PC-9 (cell line): ENCODE measurements around the gene RFT1. TPM values are rescaled to one million over a fixed set of nuclear protein-coding genes. Genes with fewer than 3 reads are reported as not detected.

Experiments used
- BruUV-seq: library from RNA; stranded (reverse); fragments of 400-500 nt; replicated peaks from 2 replicates; lab custom pipeline; 2021; lab: Mats Ljungman, UMichigan
- CTCF ChIA-PET: fragments of 300-600 bp; sonication (Branson Sonifier 250); formaldehyde crosslinking; loops from one replicate; lab custom pipeline; 2022; ENCODE audit warnings: antibody characterized with exemption; lab: Charles Lee
- POLR2A ChIA-PET: fragments of 300-600 bp; sonication (Branson Sonifier 250); formaldehyde crosslinking; loops from one replicate; lab custom pipeline; 2022; ENCODE audit warnings: antibody characterized with exemption; ENCODE audit not compliant: unreplicated experiment; lab: Charles Lee
- DNase-seq, 2 experiments: peaks; one replicate each; pipeline versions ENCODE4 v3.0.0 to v3.0.0-alpha.2; 2015 to 2022; ENCODE audit warnings: mixed read lengths in 1 of 2
- H2AFZ ChIP-seq: fragments of 200-600 bp; sonication (generic); 2 replicates; pipeline ENCODE4 v1.8.1; 2017; ENCODE audit warnings: antibody characterized with exemption
- H3F3A ChIP-seq: fragments of 200-600 bp; sonication (generic); 2 replicates; pipeline ENCODE4 v1.8.1; 2017; ENCODE audit warnings: antibody characterized with exemption, mild to moderate bottlenecking, low read depth; ENCODE audit not compliant: insufficient read depth
- H3K27ac ChIP-seq: fragments of 200-600 bp; sonication (generic); 2 replicates; pipeline ENCODE4 v1.6.1; 2016; ENCODE audit warnings: mixed run types
- H3K27me3 ChIP-seq: fragments of 200-600 bp; sonication (generic); 2 replicates; pipeline ENCODE4 v1.6.1; 2016; ENCODE audit warnings: low read depth, mixed run types; ENCODE audit not compliant: insufficient read depth
- H3K36me3 ChIP-seq: fragments of 200-600 bp; sonication (generic); 2 replicates; pipeline ENCODE4 v1.6.1; 2016; ENCODE audit warnings: low read depth, mixed run types
- H3K4me1 ChIP-seq: fragments of 200-600 bp; sonication (generic); replicated peaks from 2 replicates; pipeline ENCODE4 v1.6.1; 2016; ENCODE audit warnings: mixed run types; ENCODE audit not compliant: insufficient read depth
- H3K4me2 ChIP-seq: fragments of 200-600 bp; sonication (generic); 2 replicates; pipeline ENCODE4 v1.6.1; 2017; ENCODE audit warnings: mixed run types
- H3K4me3 ChIP-seq: fragments of 200-600 bp; sonication (generic); 2 replicates; pipeline ENCODE4 v1.6.1; 2016; ENCODE audit warnings: mixed run types
- H3K79me2 ChIP-seq: fragments of 200-600 bp; sonication (generic); 2 replicates; pipeline ENCODE4 v1.6.1; 2017; ENCODE audit warnings: low read depth, mixed run types
- H3K9me2 ChIP-seq: fragments of 200-600 bp; sonication (generic); 2 replicates; pipeline ENCODE4 v1.8.1; 2017; ENCODE audit warnings: mild to moderate bottlenecking; ENCODE audit not compliant: insufficient read depth
- H3K9me3 ChIP-seq: fragments of 200-600 bp; sonication (generic); 2 replicates; pipeline ENCODE4 v1.8.1; 2016; ENCODE audit warnings: low read depth; ENCODE audit not compliant: insufficient read depth
- H4K20me1 ChIP-seq: fragments of 200-600 bp; sonication (generic); 2 replicates; pipeline ENCODE4 v1.8.1; 2017; ENCODE audit not compliant: insufficient read depth
- EZH2 ChIP-seq: fragments of 200-600 bp; sonication (generic); IDR thresholded peaks from 2 replicates; pipeline ENCODE4 v1.8.0; 2017; ENCODE audit warnings: antibody characterized with exemption, low read depth
- intact Hi-C: fragments of 100-400 bp; cut with micrococcal nuclease; formaldehyde crosslinking; loops from one replicate; pipeline ENCODE4 v1.10.0; 2022; ENCODE audit not compliant: unreplicated experiment
- total RNA-seq: library from RNA; stranded (reverse); gene quantifications from 2 replicates; pipeline ENCODE4 v1.2.3, GENCODE V29; 2021
- TF ChIP-seq, protein P1 (sequence below): fragments of 200-600 bp; sonication (generic); conservative IDR thresholded peaks from 2 replicates; pipeline ENCODE4 v1.6.1; 2017; ENCODE audit warnings: mixed run types, antibody characterized with exemption, mild to moderate bottlenecking, moderate library complexity

RFT1 gene
- total RNA-seq, 1 experiment from 2014 or later = 31.0 TPM

DNA sequence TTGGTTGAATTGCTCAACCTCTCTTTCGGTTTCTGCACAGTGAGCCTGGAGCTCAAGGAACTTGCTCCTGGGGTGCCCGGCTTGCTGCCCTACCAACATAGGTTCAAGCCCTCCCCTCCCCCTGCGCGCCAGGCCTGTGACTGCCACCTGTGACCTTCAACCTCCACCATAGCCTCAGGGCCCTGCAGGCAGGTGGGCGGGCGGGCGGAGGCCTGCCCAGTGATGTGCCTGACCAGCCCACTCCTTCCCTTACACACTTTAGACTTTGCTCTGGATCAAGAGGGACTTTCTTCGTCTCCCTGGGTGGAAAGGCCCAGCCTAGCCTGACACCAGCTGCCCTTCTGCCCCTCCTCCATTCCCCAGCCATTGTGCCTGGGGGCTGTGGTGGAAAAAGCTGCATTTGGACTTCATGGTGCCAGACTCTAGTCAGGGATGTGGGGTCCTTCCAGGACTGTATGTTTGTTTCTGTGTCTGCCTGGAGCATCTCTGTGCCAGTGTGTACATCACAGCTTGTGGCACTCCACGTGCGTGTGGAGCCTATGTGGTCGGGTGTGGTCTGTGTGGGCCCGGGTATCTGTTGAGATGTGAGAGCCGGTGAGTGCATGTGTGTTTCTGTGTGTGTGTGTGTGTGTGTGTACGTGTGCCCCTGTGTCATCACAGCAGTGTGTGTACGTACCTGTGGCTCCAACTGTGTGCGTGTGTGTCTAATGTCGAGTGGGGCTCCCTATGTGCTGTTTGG lies 40.3 kb upstream of the RFT1 start:
- Histone ChIP-seq H2AFZ (no peak overlapping the region), H3K4me3 (no peak overlapping the region), H3K79me2 (peaks cover 10% of the 10 kb centered on the region; the same call in 1 of the 2 replicates), H3K4me2 (no peak overlapping the region), H3K4me1 (no peaks in the 10 kb centered on the region), H4K20me1 (no peaks in the 10 kb centered on the region), H3F3A (no peaks in the 10 kb centered on the region), H3K27ac (no peak overlapping the region), H3K36me3 (no peaks in the 10 kb centered on the region), H3K27me3 (no peaks in the 10 kb centered on the region), H3K9me3 (no peaks in the 10 kb centered on the region), H3K9me2 (no peaks in the 10 kb centered on the region)
- CTCF ChIA-PET = interaction anchor here (0.7 kb wide), 1 partner anchor 56 kb away, joined by 3 read pairs; no protein-coding TSS in a partner anchor
- no peak for DNase-seq
- TF ChIP-seq, protein P1, sequence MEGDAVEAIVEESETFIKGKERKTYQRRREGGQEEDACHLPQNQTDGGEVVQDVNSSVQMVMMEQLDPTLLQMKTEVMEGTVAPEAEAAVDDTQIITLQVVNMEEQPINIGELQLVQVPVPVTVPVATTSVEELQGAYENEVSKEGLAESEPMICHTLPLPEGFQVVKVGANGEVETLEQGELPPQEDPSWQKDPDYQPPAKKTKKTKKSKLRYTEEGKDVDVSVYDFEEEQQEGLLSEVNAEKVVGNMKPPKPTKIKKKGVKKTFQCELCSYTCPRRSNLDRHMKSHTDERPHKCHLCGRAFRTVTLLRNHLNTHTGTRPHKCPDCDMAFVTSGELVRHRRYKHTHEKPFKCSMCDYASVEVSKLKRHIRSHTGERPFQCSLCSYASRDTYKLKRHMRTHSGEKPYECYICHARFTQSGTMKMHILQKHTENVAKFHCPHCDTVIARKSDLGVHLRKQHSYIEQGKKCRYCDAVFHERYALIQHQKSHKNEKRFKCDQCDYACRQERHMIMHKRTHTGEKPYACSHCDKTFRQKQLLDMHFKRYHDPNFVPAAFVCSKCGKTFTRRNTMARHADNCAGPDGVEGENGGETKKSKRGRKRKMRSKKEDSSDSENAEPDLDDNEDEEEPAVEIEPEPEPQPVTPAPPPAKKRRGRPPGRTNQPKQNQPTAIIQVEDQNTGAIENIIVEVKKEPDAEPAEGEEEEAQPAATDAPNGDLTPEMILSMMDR = no peak
- no peak for TF ChIP-seq EZH2
- intact Hi-C loops = no loop called here
- POLR2A ChIA-PET = interaction anchor here (0.8 kb wide), 1 partner anchor 41 kb away, joined by 5 read pairs; no protein-coding TSS in a partner anchor
- no TSS peak for BruUV-seq

DNA sequence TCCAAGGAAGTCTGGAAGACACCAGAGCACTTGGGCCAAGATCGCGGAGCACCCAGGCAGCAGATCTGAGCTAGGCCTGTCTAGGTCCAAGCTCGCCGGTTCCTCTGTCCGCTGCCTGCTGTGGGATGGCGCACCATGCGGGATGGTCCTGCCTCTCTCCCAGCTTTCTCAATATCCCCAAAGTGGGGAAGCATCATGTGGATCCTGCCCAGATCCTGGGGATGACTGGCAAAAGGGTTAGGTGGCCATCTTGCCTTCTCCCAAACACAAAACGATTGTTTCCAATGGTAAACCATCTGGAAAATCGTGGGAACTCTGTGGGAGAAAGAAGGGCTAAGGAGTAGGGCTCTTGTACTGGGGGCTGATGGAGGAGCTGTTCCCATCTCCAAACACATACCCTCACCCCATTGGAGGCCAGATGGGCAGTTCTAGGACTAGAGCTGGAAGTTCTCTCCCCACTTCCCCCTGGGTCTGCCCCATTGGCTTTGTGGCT lies 39.6 kb upstream of the RFT1 start:
- no peak overlapping the region for H3K4me2 ChIP-seq
- H3K4me3 ChIP-seq = no peak overlapping the region
- ChIA-PET CTCF (interaction anchor here (0.7 kb wide), 1 partner anchor 56 kb away, joined by 3 read pairs; no protein-coding TSS in a partner anchor), POLR2A (interaction anchor here (0.8 kb wide), 1 partner anchor 40 kb away, joined by 5 read pairs; no protein-coding TSS in a partner anchor)
- no peaks in the 10 kb centered on the region for H4K20me1 ChIP-seq
- H3K27ac ChIP-seq = no peak overlapping the region
- intact Hi-C loops = no loop called here
- H3K79me2 ChIP-seq = peaks cover 10% of the 10 kb centered on the region; the same call in 1 of the 2 replicates
- no peak for TF ChIP-seq EZH2
- TF ChIP-seq, protein P1 = no peak
- no peak for DNase-seq
- H2AFZ ChIP-seq = no peak overlapping the region
- no peaks in the 10 kb centered on the region for H3K9me2 ChIP-seq
- BruUV-seq = no TSS peak
- no peaks in the 10 kb centered on the region for H3K9me3 ChIP-seq
- H3F3A ChIP-seq = no peaks in the 10 kb centered on the region
- no peaks in the 10 kb centered on the region for H3K27me3 ChIP-seq
- H3K4me1 ChIP-seq = no peaks in the 10 kb centered on the region
- H3K36me3 ChIP-seq = no peaks in the 10 kb centered on the region

DNA sequence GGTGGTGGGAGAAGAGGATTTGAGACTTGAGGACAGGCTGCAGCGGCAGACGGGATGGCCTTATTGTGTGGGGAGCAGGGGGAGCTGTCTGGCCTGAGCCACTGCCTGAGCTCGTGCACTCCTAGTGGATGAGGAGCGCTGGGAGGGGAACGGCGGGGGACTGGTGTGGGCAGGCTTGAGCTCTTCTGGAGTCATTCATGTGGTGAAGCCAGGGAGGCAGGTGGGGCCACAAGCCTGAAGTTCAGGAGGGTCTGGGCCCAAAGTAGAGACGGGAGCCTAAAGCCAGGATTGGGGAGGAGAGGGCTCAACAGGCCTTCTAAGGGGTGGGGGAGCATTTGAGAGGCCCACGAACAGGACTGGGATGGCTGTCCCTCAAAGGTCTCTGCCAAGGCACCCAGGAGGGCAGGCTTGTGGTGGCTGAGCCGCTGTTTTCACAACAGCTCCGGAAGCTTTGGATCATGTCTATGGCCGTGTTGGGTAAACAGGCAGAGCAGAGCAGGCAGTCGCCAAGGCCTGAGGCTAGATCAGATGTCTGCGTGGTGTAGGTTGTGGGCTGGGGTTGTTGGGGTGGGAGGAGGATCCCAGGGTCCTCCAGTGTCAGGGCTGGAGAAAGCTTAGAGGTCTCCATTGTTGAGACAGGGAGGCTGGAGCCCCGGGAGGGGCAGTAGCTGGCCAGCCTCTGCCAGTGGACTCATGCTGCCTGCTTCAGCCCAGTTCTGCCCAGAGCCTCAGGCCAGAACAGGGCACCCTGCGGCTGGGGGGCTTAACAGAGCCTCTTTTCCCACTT lies 39.0 kb upstream of the RFT1 start:
- ChIA-PET CTCF (interaction anchor here (0.7 kb wide), 1 partner anchor 55 kb away, joined by 3 read pairs; no protein-coding TSS in a partner anchor), POLR2A (interaction anchor here (0.8 kb wide), 1 partner anchor 40 kb away, joined by 5 read pairs; no protein-coding TSS in a partner anchor)
- Histone ChIP-seq H2AFZ (no peak overlapping the region), H3K4me3 (no peak overlapping the region), H3K9me3 (no peaks in the 10 kb centered on the region), H3K79me2 (peaks cover 16% of the 10 kb centered on the region; the same call in 1 of the 2 replicates), H3K27ac (no peak overlapping the region), H3K27me3 (no peaks in the 10 kb centered on the region), H4K20me1 (no peaks in the 10 kb centered on the region), H3K36me3 (no peaks in the 10 kb centered on the region), H3K9me2 (no peaks in the 10 kb centered on the region), H3K4me1 (no peaks in the 10 kb centered on the region), H3K4me2 (no peak overlapping the region), H3F3A (no peaks in the 10 kb centered on the region)
- intact Hi-C loops = no loop called here
- BruUV-seq = no TSS peak
- TF ChIP-seq EZH2 = no peak
- TF ChIP-seq, protein P1 = no peak
- no peak for DNase-seq
